ENCODE results near the gene DIP2C.
"Not testable (repeated sequence)": the region's sequence is repeated elsewhere in the genome, so short reads cannot be mapped to it uniquely, and the experiment has no call there.

DIP2C gene

GRCh38 chr10:693506-693905 is 4.0 kb upstream of the DIP2C start:
- no peak for DNase-seq (ENCODE audit: low read depth)

- no peak for DNase-seq (ENCODE audit: low read depth)
Observed at GRCh38 chr10:692682-693351, 3.3 kb upstream of the DIP2C start.

GRCh38 chr10:691216-691615 is 1.7 kb upstream of the DIP2C start:
- DNase-seq (ENCODE audit: low read depth) = no peak

DNA sequence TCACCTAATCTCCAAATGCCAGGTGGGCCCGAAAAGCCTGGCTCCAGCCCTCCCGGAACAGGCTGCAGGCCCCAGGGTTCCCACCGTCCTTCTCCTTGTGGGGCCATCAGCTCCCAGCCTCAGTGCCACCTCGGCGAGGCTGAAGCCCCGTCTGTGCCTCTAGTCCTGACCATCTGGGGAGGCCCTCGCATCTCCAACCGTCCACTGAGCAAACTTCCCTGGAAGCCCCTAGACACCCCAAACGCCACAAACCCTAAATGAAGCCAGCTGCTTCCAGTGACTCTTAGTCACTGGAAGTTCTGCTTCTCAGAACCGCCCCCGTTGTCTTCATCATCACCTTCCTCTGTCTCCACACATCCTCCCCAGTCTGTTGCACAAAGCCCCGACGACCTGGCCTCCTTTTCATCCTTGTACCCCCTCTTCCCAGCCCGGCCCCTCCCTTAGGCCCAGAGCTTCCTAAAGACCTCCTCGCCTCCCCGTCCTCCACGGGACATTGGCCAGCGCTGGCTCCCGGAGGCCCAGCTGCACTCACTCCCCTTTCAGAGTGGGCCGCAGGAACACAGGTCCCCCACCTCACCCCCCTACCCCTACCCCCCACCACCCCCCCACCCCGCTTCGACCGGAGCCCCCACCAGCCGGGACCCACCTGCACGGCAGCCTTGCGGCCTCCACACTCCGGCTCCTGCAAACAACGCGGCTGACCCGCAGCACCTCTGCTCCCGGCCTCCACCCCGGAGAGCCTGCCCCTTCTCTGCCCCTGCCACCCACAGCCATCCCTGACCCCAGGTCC is 1.1 kb upstream of the DIP2C start:
- no peak for DNase-seq (ENCODE audit: low read depth)

DNA sequence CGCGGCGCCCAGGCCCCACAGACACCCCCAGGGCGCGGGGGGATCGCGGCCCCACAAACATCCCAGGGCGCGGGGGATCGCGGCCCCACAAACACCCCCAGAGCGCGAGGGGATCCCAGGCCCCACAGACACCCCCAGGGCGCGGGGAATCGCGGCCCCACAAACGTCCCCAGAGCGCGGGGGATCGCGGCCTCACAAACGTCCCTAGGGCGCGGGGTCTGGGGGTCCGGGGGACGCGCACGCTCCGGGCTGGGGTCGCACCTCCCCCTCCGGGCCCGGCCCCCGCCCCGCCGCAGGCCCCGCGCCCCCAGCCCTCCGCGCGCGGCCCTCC is 382 bp downstream of the DIP2C start:
- DNase-seq (ENCODE audit: low read depth) = no peak

DNA sequence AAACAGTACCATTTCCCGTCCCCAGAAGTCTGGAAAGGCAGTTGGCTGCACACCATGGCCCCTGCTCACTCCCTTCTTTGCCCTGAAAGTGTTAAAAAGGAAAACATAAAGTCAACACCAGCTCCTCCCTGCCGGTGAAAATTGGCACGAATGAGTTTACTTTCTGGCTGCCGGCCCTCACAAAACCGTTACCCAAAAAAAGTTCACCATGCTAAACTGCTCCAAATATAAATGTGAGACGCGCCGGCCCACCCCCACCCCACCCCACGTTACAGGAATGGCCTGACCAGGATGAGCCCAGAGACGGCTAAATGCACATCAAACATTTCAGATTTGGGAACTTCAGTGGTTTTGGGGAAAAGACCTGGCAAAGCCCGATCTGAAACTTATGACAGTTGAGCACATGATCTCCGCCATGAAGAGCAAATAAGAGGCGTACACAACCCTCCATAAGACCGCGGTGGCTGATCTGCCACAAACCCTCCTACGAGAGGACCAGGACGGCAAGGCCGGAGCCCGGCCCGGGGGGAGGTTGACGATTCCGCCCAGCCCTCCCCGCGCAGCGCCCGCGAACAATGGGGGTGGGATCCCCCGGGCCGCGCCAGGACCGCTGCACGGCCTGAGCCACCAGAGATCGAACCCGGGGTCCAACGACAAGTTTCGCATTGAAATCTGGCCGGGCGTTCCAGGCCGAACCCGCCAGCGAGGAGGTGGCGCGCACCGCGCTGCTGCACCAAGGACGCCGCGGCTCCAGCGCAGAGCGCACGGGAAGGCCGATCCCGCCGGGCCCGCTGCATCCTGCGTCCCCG is 952 bp downstream of the DIP2C start:
- DNase-seq (ENCODE audit: low read depth) = no peak

- no peak for DNase-seq (ENCODE audit: low read depth)
Observed at GRCh38 chr10:687583-688311, 1.7 kb downstream of the DIP2C start.

DNA sequence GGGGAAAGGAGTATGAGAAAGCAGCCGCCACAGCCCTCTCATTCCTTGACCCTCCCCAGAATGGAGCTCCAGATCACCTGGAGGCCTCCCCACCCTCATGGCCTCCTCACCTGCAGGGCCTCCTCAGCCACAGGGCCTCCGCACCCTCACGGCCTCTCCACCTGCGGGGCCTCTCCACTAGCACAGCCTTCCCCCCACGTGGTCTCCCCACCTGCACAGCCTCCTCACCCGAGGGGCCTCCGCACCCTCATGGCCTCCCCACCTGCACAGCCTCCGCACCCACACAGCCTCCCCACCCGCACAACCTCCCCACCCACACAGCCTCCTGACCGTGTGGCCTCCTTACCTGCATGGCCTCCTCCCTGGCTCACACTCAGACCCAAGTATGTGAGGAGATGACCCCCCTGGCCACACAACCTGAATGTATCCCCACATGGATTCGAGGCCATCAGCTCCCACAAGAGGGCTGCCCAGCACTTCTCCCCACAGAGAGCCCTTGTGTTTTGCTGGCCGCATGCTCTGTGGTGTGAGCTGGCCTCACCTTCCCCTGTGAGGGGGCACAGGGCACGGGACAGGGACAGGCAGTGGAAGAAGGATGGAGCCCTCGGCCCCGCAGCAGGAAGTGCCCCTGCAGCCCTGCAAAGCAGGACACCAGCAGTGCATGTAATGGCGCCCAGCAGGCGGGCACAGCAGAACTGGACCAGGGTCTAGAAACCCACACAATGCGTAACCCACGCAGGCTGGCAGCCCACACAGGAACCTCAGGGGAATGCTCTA is 3.1 kb downstream of the DIP2C start:
- DNase-seq (ENCODE audit: low read depth) = no peak

GRCh38 chr10:685613-686012 is 3.9 kb downstream of the DIP2C start:
- no peak for DNase-seq (ENCODE audit: low read depth)

DNA sequence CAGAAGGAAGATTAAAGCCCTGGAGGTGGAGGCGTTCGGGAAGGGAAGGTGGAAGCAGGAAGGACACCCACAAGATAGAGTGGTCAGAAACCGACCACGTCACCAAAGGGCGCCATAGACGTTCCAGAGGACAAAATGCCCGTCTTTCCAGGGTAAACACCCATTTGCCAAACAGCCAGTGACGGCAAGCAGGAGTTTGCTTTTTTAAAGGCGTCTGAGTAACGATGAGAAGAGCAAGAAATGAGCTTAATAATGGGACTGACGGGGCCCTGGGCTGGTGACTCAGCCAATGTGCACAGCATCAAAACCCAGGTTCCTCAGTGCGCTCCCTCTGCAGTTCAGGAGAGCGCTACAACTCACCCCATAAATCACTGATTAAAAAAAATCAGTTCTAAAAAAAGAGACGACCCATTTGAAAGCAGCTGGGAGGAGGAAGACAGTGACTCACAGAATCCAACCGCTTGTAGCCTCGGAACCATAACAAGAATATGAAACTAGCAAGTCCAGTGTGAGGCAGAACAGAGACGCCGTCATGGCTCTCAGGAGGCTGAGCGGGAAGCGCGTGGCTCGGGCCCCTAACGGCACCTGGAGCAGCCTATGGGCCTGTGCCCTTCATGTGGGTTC is 5.9 kb downstream of the DIP2C start:
- DNase-seq (ENCODE audit: low read depth) = no peak

GRCh38 chr10:682931-683447 is 6.5 kb downstream of the DIP2C start:
- no peak for DNase-seq (ENCODE audit: low read depth)

GRCh38 chr10:681670-682318 is 7.7 kb downstream of the DIP2C start:
- DNase-seq (ENCODE audit: low read depth) = no peak

DNA sequence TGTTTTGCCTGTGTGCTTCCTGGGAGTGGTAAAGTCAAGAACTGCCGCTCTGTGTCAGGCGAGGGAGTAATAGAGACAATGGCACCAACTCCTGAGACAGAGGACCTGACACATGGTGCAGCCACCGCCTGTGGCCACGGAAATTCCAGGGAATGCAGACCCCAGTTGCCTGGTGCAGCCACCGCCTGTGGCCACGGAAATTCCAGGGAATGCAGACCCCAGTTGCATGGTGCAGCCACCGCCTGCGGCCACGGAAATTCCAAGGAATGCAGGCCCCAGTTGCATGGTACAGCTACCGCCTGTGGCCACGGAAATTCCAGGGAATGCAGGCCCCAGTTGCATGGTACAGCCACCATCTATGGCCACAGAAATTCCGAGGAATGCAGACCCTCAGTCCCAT is 8.7 kb downstream of the DIP2C start:
- no peak for DNase-seq (ENCODE audit: low read depth)

DNA sequence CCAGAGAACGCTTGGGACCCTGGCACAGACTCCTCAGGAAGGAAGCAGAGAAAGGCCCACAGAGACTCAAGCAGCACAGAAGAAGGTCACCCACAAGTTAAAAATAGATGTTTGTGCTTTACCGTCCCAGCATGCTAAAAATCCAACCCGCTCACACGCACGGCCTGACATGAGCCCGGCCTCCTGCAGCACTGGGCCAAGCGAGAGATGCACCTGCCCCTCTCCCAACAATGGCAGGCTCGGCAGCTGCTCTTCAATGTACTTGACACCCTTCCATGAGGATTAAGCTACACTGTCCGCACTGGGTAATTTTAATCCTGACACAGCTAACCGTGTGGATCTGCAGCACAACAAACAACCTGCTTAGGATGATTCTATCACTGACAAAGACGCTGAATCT is 9.3 kb downstream of the DIP2C start:
- DNase-seq (ENCODE audit: low read depth) = no peak

DNA sequence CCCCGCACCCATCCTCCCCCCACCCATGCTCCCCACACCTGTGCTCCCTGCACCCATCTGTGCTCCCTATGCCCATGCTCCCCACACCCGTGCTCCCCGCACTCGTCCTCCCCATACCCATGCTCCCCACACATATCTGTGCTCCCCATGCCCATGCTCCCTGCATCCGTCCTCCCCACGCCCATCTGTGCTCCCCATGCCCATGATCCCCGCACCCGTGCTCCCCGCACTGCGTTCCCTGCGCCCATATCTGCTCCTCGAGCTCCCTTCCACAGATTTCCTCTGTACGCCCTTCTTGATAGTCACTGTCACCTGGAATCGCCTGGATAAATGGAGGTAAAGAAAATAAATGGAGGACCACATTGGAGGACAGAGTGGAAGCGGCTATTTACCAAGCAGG is 9.9 kb downstream of the DIP2C start:
- no peak for DNase-seq (ENCODE audit: low read depth)

- DNase-seq (ENCODE audit: low read depth) = not testable (repeated sequence)
Observed at GRCh38 chr10:678662-679005, 10.8 kb downstream of the DIP2C start.

GRCh38 chr10:677750-678661 is 11.5 kb downstream of the DIP2C start:
- DNase-seq (ENCODE audit: low read depth) = no peak

DNA sequence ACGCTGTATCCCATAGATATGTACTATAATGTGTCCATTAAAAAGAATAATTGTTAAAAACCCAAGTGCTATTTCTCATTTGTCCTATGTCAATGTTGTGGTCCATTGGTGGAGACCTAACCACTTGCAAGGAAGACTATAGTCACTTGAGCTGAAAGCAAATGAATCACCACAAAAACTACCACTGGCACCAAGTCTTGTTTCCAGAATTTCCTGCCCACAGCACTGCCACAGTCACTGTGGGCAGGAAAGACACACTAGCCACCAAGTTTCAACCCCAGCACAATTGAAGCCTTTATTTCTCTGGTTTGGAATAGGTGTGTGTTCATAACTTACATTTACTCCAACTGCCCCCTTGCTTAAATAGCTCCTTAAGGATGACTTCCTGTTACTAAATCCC is 12.4 kb downstream of the DIP2C start:
- DNase-seq (ENCODE audit: low read depth) = no peak

DNA sequence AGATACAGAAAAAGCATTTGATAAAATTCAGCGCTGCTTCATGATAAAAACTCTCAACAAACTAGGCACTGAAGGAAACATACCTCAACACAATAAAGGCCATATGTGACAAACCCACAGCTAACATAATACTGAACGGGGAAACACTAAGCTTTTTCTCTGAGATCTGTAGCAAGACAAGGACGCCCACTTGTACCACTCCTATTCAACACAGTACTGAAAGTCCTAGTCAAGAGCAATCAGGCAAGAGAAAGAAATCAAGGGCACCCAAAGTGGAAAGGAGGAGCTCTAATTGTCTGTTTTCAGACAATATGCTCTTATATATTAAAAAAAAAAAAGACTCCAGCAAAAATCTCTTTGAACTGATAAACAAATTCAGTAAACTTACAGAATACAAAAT is 13.3 kb downstream of the DIP2C start:
- no peak for DNase-seq (ENCODE audit: low read depth)
